Tibial artery (tissue), 4 donors: ENCODE results near the gene ADAMTSL4.
"Not testable (repeated sequence)": the region's sequence is repeated elsewhere in the genome, so short reads cannot be mapped to it uniquely, and the experiment has no call there.

Source experiments
- DNase-seq, 2 donors: peaks; one replicate each; pipeline ENCODE4 v3.0.0-alpha.2; 2019
- H3K27ac ChIP-seq, 2 donors: fragments of 200-600 bp; sonication (generic) in 1 of 2; 1 replicate in 1 of 2; 2 replicates in 1 of 2; pipeline ENCODE4 v1.5.1; 2018 to 2019; ENCODE audit warnings: mild to moderate bottlenecking in 1 of 2
- H3K27me3 ChIP-seq, 2 donors: fragments of 200-600 bp; sonication (generic) in 1 of 2; one replicate each; pipeline versions ENCODE4 v1.5.1 to v1.6.0; 2016 to 2019
- H3K36me3 ChIP-seq, 3 donors: fragments of 200-600 bp; sonication (generic) in 2 of 3; one replicate each; pipeline ENCODE4 v1.5.1; 2016 to 2019; ENCODE audit warnings: mild to moderate bottlenecking in 2 of 3
- H3K4me1 ChIP-seq, 4 donors: fragments of 200-600 bp; sonication (generic) in 2 of 4; 1 replicate in 3 of 4; 2 replicates in 1 of 4; pipeline ENCODE4 v1.5.1; 2016 to 2019
- H3K4me3 ChIP-seq, 2 donors: fragments of 200-600 bp; sonication (generic) in 1 of 2; 1 replicate in 1 of 2; 2 replicates in 1 of 2; pipeline ENCODE4 v1.5.1; 2018 to 2019; ENCODE audit warnings: mild to moderate bottlenecking in 2 of 2
- H3K9me3 ChIP-seq, 3 donors: fragments of 200-600 bp; sonication (generic) in 1 of 3; one replicate each; pipeline ENCODE4 v1.5.1; 2016 to 2019
- intact Hi-C: fragments of 100-400 bp; cut with DNase I; formaldehyde crosslinking; loops from one replicate; pipeline ENCODE4 v1.15.0; 2023; ENCODE audit warnings: low total_unique reads
- TF ChIP-seq, protein P1 (sequence below), 2 experiments: fragments of 200-600 bp in 1 of 2; fragments of 450-650 bp in 1 of 2; IDR thresholded peaks; one replicate each; pipeline ENCODE4 v1.5.1; 2017 to 2019; ENCODE audit warnings: antibody characterized with exemption in 2 of 2, mild to moderate bottlenecking in 1 of 2, moderate library complexity in 1 of 2

ADAMTSL4 gene

GRCh38 chr1:150563340-150564038 is 14.3 kb downstream of the ADAMTSL4 start:
- Histone ChIP-seq H3K36me3 (no peaks in the 10 kb centered on the region), H3K4me3 (peak overlapping the region in 1 of 2 donors; percentile 0), H3K4me1 (peaks cover 12 to 86% (median 81%) of the 10 kb centered on the region in 4 donors), H3K9me3 (no peaks in the 10 kb centered on the region), H3K27me3 (no peaks in the 10 kb centered on the region), H3K27ac (peak overlapping the region; percentile 99)
- DNase-seq = peak in 1 of 2 donors; percentile 57
- TF ChIP-seq, protein P1, sequence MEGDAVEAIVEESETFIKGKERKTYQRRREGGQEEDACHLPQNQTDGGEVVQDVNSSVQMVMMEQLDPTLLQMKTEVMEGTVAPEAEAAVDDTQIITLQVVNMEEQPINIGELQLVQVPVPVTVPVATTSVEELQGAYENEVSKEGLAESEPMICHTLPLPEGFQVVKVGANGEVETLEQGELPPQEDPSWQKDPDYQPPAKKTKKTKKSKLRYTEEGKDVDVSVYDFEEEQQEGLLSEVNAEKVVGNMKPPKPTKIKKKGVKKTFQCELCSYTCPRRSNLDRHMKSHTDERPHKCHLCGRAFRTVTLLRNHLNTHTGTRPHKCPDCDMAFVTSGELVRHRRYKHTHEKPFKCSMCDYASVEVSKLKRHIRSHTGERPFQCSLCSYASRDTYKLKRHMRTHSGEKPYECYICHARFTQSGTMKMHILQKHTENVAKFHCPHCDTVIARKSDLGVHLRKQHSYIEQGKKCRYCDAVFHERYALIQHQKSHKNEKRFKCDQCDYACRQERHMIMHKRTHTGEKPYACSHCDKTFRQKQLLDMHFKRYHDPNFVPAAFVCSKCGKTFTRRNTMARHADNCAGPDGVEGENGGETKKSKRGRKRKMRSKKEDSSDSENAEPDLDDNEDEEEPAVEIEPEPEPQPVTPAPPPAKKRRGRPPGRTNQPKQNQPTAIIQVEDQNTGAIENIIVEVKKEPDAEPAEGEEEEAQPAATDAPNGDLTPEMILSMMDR (IDR thresholded peaks at IDR 0.05) = no peak
- intact Hi-C loops = loop anchor here (10.0 kb wide), 1 partner anchor 411 kb away; the partner anchor contains the start of gene CERS2

DNA sequence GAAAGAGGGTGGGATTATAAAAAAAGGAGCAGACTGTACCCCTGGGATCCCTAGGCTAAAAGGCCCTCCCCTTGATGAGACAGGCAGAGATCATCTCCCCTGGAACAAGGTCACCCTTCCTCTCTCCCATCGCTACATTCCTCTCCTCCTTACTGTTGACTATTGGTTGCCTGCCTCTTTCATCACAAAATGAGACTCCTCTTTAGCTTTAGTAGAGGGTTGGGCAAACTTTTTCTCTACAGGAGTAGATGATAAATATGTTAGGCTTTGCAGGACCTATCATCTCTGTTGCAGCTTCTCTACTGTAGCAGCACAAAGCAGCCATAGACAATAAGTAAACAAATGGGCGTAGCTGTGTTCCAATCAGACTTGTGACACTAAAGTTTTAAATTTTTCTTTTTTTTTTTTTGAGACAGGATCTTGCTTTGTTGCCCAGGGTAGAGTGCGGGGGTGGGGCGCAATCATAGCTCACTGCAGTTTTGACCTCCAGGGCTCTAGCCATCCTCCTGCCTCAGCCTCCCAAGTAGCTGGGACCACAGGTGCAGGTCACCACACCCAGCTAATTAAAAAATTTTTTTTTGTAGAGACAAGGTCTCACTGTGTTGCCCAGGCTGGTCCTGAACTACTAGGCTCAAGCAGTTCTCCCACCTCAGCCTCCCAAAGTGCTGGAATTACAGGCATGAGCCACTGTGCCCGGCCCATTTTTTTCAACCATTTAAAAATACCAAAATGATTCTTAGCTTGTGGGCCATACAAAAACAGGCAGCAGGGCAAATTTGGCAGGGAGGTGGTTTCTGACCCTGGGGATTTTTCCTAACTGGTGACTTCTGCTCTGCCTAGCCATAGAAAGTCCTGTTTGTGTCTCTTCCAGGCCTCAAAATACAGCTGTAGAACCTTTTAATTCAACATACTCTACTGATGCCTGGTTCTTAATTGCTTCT is 15.1 kb downstream of the ADAMTSL4 start:
- peak overlapping the region in 1 of 2 donors; percentile 12 for H3K4me3 ChIP-seq
- H3K9me3 ChIP-seq = no peaks in the 10 kb centered on the region
- DNase-seq = peak; percentile 51 to 88
- TF ChIP-seq, protein P1 (IDR thresholded peaks at IDR 0.05) = no peak
- H3K27me3 ChIP-seq = no peaks in the 10 kb centered on the region
- intact Hi-C loops = loop anchor here (10.0 kb wide), 1 partner anchor 410 kb away; the partner anchor contains the start of gene CERS2
- no peaks in the 10 kb centered on the region for H3K36me3 ChIP-seq
- H3K27ac ChIP-seq = peak overlapping the region; percentile 99
- peaks cover 12 to 86% (median 80%) of the 10 kb centered on the region in 4 donors for H3K4me1 ChIP-seq

DNA sequence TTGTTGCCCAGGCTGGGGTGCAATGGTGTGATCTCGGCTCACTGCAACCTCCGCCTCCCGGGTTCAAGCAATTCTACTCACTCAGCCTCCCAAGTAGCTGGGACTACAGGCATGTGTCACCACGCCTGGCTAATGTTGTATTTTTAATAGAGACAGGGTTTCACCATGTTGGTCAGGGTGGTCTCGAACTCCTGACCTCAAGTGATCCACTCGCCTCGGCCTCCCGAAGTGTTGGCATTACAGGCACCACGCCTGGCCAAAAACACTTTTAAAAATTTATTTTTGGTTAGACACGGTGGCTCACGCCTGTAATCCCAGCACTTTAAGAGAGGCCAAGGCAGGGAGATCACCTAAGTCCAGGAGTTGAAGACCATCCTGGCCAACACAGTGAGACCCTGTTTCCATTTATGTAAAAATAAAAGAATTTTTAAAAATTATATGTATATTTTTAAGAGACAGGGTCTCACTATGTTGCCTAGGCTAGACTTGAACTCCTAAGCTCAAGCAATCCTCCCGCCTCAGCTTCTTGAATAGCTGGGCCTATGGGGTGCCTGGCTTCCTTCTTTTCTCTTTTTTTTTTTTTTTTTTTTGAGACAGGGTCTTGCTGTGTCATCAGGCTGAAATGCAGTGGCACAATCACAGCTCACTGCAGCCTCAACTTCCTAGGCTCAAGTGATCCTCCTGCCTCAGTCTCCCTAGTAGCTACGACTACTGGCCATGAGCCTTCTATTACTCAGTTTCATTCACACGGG is 16.2 kb downstream of the ADAMTSL4 start:
- not testable (repeated sequence) for H3K9me3 ChIP-seq, H3K27me3 ChIP-seq, DNase-seq, H3K36me3 ChIP-seq
- Histone ChIP-seq H3K27ac (peak overlapping the region; percentile 99), H3K4me3 (peak overlapping the region in 1 of 2 donors; percentile 9), H3K4me1 (peaks cover 12 to 86% (median 80%) of the 10 kb centered on the region in 4 donors)
- intact Hi-C loops = loop anchor here (10.0 kb wide), 1 partner anchor 409 kb away; the partner anchor contains the start of gene CERS2

- Histone ChIP-seq H3K27ac (peak overlapping the region; percentile 99), H3K4me1 (peaks cover 12 to 95% (median 89%) of the 10 kb centered on the region in 4 donors), H3K27me3 (no peaks in the 10 kb centered on the region), H3K36me3 (peaks cover 0 to 13% (median 6%) of the 10 kb centered on the region in 3 donors), H3K9me3 (no peaks in the 10 kb centered on the region), H3K4me3 (peak overlapping the region; percentile 44 to 46)
- TF ChIP-seq, protein P1 (IDR thresholded peaks at IDR 0.05) = no peak
- no peak for DNase-seq
- intact Hi-C loops = loop anchor here (10.0 kb wide), 1 partner anchor 408 kb away; the partner anchor contains the start of gene CERS2
Observed at GRCh38 chr1:150566589-150567340, 17.6 kb downstream of the ADAMTSL4 start.

GRCh38 chr1:150567341-150567716 is 18.1 kb downstream of the ADAMTSL4 start:
- peaks cover 4 to 18% (median 10%) of the 10 kb centered on the region in 3 donors for H3K36me3 ChIP-seq
- H3K27ac ChIP-seq = peak overlapping the region; percentile 99
- TF ChIP-seq, protein P1 (IDR thresholded peaks at IDR 0.05) = no peak
- H3K27me3 ChIP-seq = no peaks in the 10 kb centered on the region
- intact Hi-C loops = loop anchor here (10.0 kb wide), 1 partner anchor 407 kb away; the partner anchor contains the start of gene CERS2
- peaks cover 10 to 98% (median 91%) of the 10 kb centered on the region in 4 donors for H3K4me1 ChIP-seq
- H3K4me3 ChIP-seq = peak overlapping the region; percentile 44 to 46
- DNase-seq = no peak
- no peaks in the 10 kb centered on the region for H3K9me3 ChIP-seq
